ENCODE data around the gene CGRRF1. TPM values are rescaled to one million over a fixed set of nuclear protein-coding genes. Genes with fewer than 3 reads are reported as not detected.

CGRRF1 gene
- total and polyA plus RNA-seq, 10 of the 15 experiments (the other 5 are each of a cell fraction or from before 2014, with no cell fraction given), result 5.5 to 47.7 (median 13.5) TPM

- TF ChIP-seq SREBF2 (IDR thresholded peaks at IDR 0.05; ENCODE audit: low read length), result no peak
- TF ChIP-seq CHD2 (IDR thresholded peaks at IDR 0.05; ENCODE audit: borderline replicate concordance, low read depth, low read length), result no peak
- no peak for TF ChIP-seq ASH2L (IDR thresholded peaks at IDR 0.05; ENCODE audit: borderline replicate concordance, low read depth)
- TF ChIP-seq EP300 (IDR thresholded peaks at IDR 0.05; ENCODE audit: borderline replicate concordance in 1 of 2, control insufficient read depth in 1 of 2, low read depth in 2 of 2, low read length in 2 of 2), result no peak
- TF ChIP-seq ZZZ3 (IDR thresholded peaks at IDR 0.05; ENCODE audit: control insufficient read depth, insufficient read length, low read depth), result no peak
These were observed 68.3 kb downstream of the CGRRF1 start (continued) for GRCh38 chr14:54577977-54578376.

GRCh38 chr14:54579621-54580020 is 69.9 kb downstream of the CGRRF1 start:
- ATAC-seq (no peak), FAIRE-seq (no peak), DNase-seq (ENCODE audit: low read depth, low spot score) (no peak)
- no peak overlapping the region for H3K27ac ChIP-seq (ENCODE audit: control insufficient read depth, insufficient read depth)
- no peaks in the 10 kb centered on the region for H3K27me3 ChIP-seq (replicated peaks in 1 of 2; ENCODE audit: control insufficient read depth in 2 of 2, insufficient read depth in 2 of 2, low read length in 1 of 2)
- no peaks in the 10 kb centered on the region for H3K4me1 ChIP-seq (ENCODE audit: control insufficient read depth, insufficient read depth, low read length)
- no TSS peak for BruUV-seq (replicated peaks)
- 80% methylated on average over 1 of the region's 1 CpG for WGBS (ENCODE audit: insufficient coverage, insufficient replicate concordance, low lambda C conversion rate, missing lambda C conversion rate)
- ChIA-PET RAD21 (ENCODE audit: unreplicated experiment) (no interaction called here), SMC1A (ENCODE audit: uncharacterized antibody, unreplicated experiment) (interaction anchor here (0.6 to 1.4 kb wide), 5 partner anchors 14 to 198 kb away, joined by 3 to 4 read pairs (median 3); no protein-coding TSS in a partner anchor), POLR2A (no interaction called here), CTCF (interaction anchor here (0.8 to 1.0 kb wide), 2 partner anchors 15 to 63 kb away, joined by 4 to 5 read pairs; no protein-coding TSS in a partner anchor)
- no peaks in the 10 kb centered on the region for H4K20me1 ChIP-seq (ENCODE audit: control insufficient read depth, insufficient read depth)
- H3K4me2 ChIP-seq (ENCODE audit: control insufficient read depth, insufficient read depth), result no peak overlapping the region
- no peaks in the 10 kb centered on the region for H3K36me3 ChIP-seq (ENCODE audit: control insufficient read depth in 2 of 2, insufficient read depth in 2 of 2, low read length in 1 of 2)
- in situ Hi-C loops (cut with MboI), result no loop called here
- H3K79me2 ChIP-seq (ENCODE audit: control insufficient read depth, insufficient read depth, low read length), result no peaks in the 10 kb centered on the region
- intact Hi-C loops (cut with micrococcal nuclease; ENCODE audit: unreplicated experiment), result no loop called here
- H3K9ac ChIP-seq (ENCODE audit: control insufficient read depth, insufficient read depth, low read length), result no peak overlapping the region
- H3K4me3 ChIP-seq, result no peak overlapping the region
- H3K9me3 ChIP-seq (replicated peaks; ENCODE audit: control insufficient read depth, insufficient read depth, low read length), result no peaks in the 10 kb centered on the region
- no peak overlapping the region for H2AFZ ChIP-seq (ENCODE audit: control insufficient read depth, low read depth, low read length)
- TF ChIP-seq ZNF592 (IDR thresholded peaks at IDR 0.05) (no peak), IRF5 (IDR thresholded peaks at IDR 0.05; ENCODE audit: borderline replicate concordance) (no peak), BACH1 (IDR thresholded peaks at IDR 0.05; ENCODE audit: borderline replicate concordance) (no peak), IKZF2 (IDR thresholded peaks at IDR 0.05) (no peak), JUNB (IDR thresholded peaks at IDR 0.05) (no peak), KDM1A (IDR thresholded peaks at IDR 0.05; ENCODE audit: borderline replicate concordance) (no peak), CREB1 (IDR thresholded peaks at IDR 0.05; ENCODE audit: low read depth) (no peak), SKIL (IDR thresholded peaks at IDR 0.05; ENCODE audit: low read depth, poor library complexity, severe bottlenecking) (no peak), TARDBP (IDR thresholded peaks at IDR 0.05; ENCODE audit: borderline replicate concordance) (no peak), PAX8 (IDR thresholded peaks at IDR 0.05) (no peak), HDAC2 (IDR thresholded peaks at IDR 0.05) (no peak)

All from GM12878 (cell line).